Measurements from ENCODE around the gene PRSS38. TPM values are rescaled to one million over a fixed set of nuclear protein-coding genes. Genes with fewer than 3 reads are reported as not detected.

The PRSS38 gene
- total RNA-seq, 1 experiment from 2014 or later = not detected

- CTCF ChIA-PET = no interaction called here
- RAD21 ChIA-PET (ENCODE audit: low non-redundant PET in 1 of 2, low total read pairs in 2 of 2, uncharacterized antibody in 2 of 2, unreplicated experiment in 2 of 2) = no interaction called here
- no peaks in the 10 kb centered on the region for H3K9me3 ChIP-seq (ENCODE audit: control insufficient read depth in 1 of 2, insufficient read depth in 1 of 2, low read depth in 1 of 2, low read length in 2 of 2)
- no peak for TF ChIP-seq ZNF274 (IDR thresholded peaks at IDR 0.05; ENCODE audit: low read depth, low read length)
- no peak for TF ChIP-seq ZBTB33 (IDR thresholded peaks at IDR 0.05; ENCODE audit: extremely low read depth, insufficient replicate concordance, low read length)
- no peak for TF ChIP-seq JUND (IDR thresholded peaks at IDR 0.05)
- no peak for TF ChIP-seq RAD21 (IDR thresholded peaks at IDR 0.05; ENCODE audit: low read depth)
- TF ChIP-seq SIN3A (IDR thresholded peaks at IDR 0.05; ENCODE audit: low read depth) = no peak
- TF ChIP-seq CBX3 (IDR thresholded peaks at IDR 0.05; ENCODE audit: low read depth) = no peak
- TF ChIP-seq ATF3 (IDR thresholded peaks at IDR 0.05) = no peak
- no peaks in the 10 kb centered on the region for H3K9me2 ChIP-seq (ENCODE audit: insufficient read depth)
- no TSS peak for BruUV-seq (replicated peaks)
- no peak overlapping the region for H3K4me2 ChIP-seq (ENCODE audit: low read length)
- H3K27me3 ChIP-seq (ENCODE audit: insufficient read depth, low read length) = no peaks in the 10 kb centered on the region
- no peaks in the 10 kb centered on the region for H3K79me2 ChIP-seq (ENCODE audit: insufficient read depth, low read length)
- no peak overlapping the region for H3K9ac ChIP-seq (ENCODE audit: low read length)
- DNase-seq (ENCODE audit: low read depth, low spot score) (no peak), ATAC-seq (no peak)
- H4K20me1 ChIP-seq (ENCODE audit: insufficient read depth) = no peaks in the 10 kb centered on the region
- no peak overlapping the region for H3K27ac ChIP-seq (ENCODE audit: low read depth, low read length)
- peaks cover 9 to 24% of the 10 kb centered on the region in 2 experiments for H3K4me1 ChIP-seq (ENCODE audit: control insufficient read depth in 1 of 2, insufficient read depth in 2 of 2, low read length in 2 of 2)
- H3K4me3 ChIP-seq (replicated peaks in 1 of 2; ENCODE audit: low read depth in 1 of 2, low read length in 2 of 2) = no peak overlapping the region
- no peak overlapping the region for H2AFZ ChIP-seq (ENCODE audit: low read depth, low read length, poor library complexity, severe bottlenecking)
- POLR2A ChIA-PET = no interaction called here
- no peaks in the 10 kb centered on the region for H3K36me3 ChIP-seq (ENCODE audit: control insufficient read depth in 1 of 2, insufficient read depth in 2 of 2, low read length in 2 of 2)
- intact Hi-C loops (cut with micrococcal nuclease) = no loop called here
Observed at GRCh38 chr1:227803933-227804332, 11.5 kb upstream of the PRSS38 start.
